ENCODE results near the gene RALGAPB. TPM values are rescaled to one million over a fixed set of nuclear protein-coding genes. Genes with fewer than 3 reads are reported as not detected.

The RALGAPB gene
- total RNA-seq, 2 donors from 2014 or later, result 38.3 to 45.5 TPM

GRCh38 chr20:38607351-38607750 is 134.7 kb downstream of the RALGAPB start:
- Histone ChIP-seq H3K9ac (ENCODE audit: extremely low read depth, low read length, poor library complexity, severe bottlenecking) (no peak overlapping the region), H3K4me3 (ENCODE audit: low read length) (peak overlapping the region; percentile 7), H3K4me1 (ENCODE audit: control insufficient read depth, insufficient read depth, low read length) (peaks cover 16% of the 10 kb centered on the region), H3K27me3 (ENCODE audit: control insufficient read depth, insufficient read depth, low read length, poor library complexity, severe bottlenecking) (no peaks in the 10 kb centered on the region), H3K27ac (ENCODE audit: low read depth, low read length) (no peak overlapping the region), H3K9me3 (ENCODE audit: control insufficient read depth, low read length) (no peaks in the 10 kb centered on the region), H3K36me3 (ENCODE audit: control insufficient read depth, insufficient read depth, low read length) (no peaks in the 10 kb centered on the region)
- DNase-seq, result peak; percentile 89
- peak; percentile 48 for TF ChIP-seq CTCF (conservative IDR thresholded peaks at IDR 0.05)
- H3K36me3 Mint-ChIP-seq (ENCODE audit: low read depth), result peaks cover 4% of the 10 kb centered on the region
- peak overlapping the region; percentile 8 for H3K4me3 Mint-ChIP-seq
- no peaks in the 10 kb centered on the region for H3K9me3 Mint-ChIP-seq
- 47 to 80% methylated on average over 10 to 12 of the region's 12 CpGs for WGBS, 2 experiments (ENCODE audit: insufficient coverage in 1 of 2, insufficient read length in 1 of 2)
- H3K27me3 Mint-ChIP-seq (ENCODE audit: insufficient read depth), result no peaks in the 10 kb centered on the region
- H3K4me1 Mint-ChIP-seq, result peaks cover 48% of the 10 kb centered on the region
- peak overlapping the region; percentile 75 for H3K27ac Mint-ChIP-seq

- no peak overlapping the region for H3K27ac ChIP-seq (ENCODE audit: low read depth, low read length)
- 40 to 62% methylated on average over 1 to 4 of the region's 4 CpGs for WGBS, 2 experiments (ENCODE audit: insufficient coverage in 1 of 2, insufficient read length in 1 of 2)
- no peak overlapping the region for H3K9ac ChIP-seq (ENCODE audit: extremely low read depth, low read length, poor library complexity, severe bottlenecking)
- no peaks in the 10 kb centered on the region for H3K36me3 ChIP-seq (ENCODE audit: control insufficient read depth, insufficient read depth, low read length)
- no peaks in the 10 kb centered on the region for H3K9me3 ChIP-seq (ENCODE audit: control insufficient read depth, low read length)
- no peak overlapping the region for H3K4me3 ChIP-seq (ENCODE audit: low read length)
- Mint-ChIP-seq H3K9me3 (no peaks in the 10 kb centered on the region), H3K36me3 (ENCODE audit: low read depth) (peaks cover 4% of the 10 kb centered on the region), H3K4me1 (peaks cover 49% of the 10 kb centered on the region), H3K27ac (peak overlapping the region; percentile 46), H3K4me3 (no peak overlapping the region), H3K27me3 (ENCODE audit: insufficient read depth) (no peaks in the 10 kb centered on the region)
- TF ChIP-seq CTCF (conservative IDR thresholded peaks at IDR 0.05), result no peak
- H3K4me1 ChIP-seq (ENCODE audit: control insufficient read depth, insufficient read depth, low read length), result peaks cover 20% of the 10 kb centered on the region
- H3K27me3 ChIP-seq (ENCODE audit: control insufficient read depth, insufficient read depth, low read length, poor library complexity, severe bottlenecking), result no peaks in the 10 kb centered on the region
- no peak for DNase-seq
Observed at GRCh38 chr20:38608188-38608587, 135.5 kb downstream of the RALGAPB start.

GRCh38 chr20:38609815-38610214 is 137.2 kb downstream of the RALGAPB start:
- TF ChIP-seq CTCF (conservative IDR thresholded peaks at IDR 0.05), result no peak
- Histone ChIP-seq H3K27ac (ENCODE audit: low read depth, low read length) (no peak overlapping the region), H3K4me3 (ENCODE audit: low read length) (no peak overlapping the region), H3K9me3 (ENCODE audit: control insufficient read depth, low read length) (no peaks in the 10 kb centered on the region), H3K36me3 (ENCODE audit: control insufficient read depth, insufficient read depth, low read length) (no peaks in the 10 kb centered on the region), H3K4me1 (ENCODE audit: control insufficient read depth, insufficient read depth, low read length) (peaks cover 20% of the 10 kb centered on the region), H3K9ac (ENCODE audit: extremely low read depth, low read length, poor library complexity, severe bottlenecking) (no peak overlapping the region), H3K27me3 (ENCODE audit: control insufficient read depth, insufficient read depth, low read length, poor library complexity, severe bottlenecking) (no peaks in the 10 kb centered on the region)
- Mint-ChIP-seq H3K27me3 (ENCODE audit: insufficient read depth) (no peaks in the 10 kb centered on the region), H3K9me3 (no peaks in the 10 kb centered on the region), H3K4me3 (no peak overlapping the region), H3K27ac (no peak overlapping the region), H3K4me1 (peaks cover 45% of the 10 kb centered on the region), H3K36me3 (ENCODE audit: low read depth) (peaks cover 12% of the 10 kb centered on the region)
- 95 to 100% methylated on average over 2 to 3 of the region's 4 CpGs for WGBS, 2 experiments (ENCODE audit: insufficient coverage in 1 of 2, insufficient read length in 1 of 2)
- DNase-seq, result no peak

All from endodermal cell (in vitro differentiated cells).